ENCODE measurements around the gene FAM241B. TPM values are rescaled to one million over a fixed set of nuclear protein-coding genes. Genes with fewer than 3 reads are reported as not detected.

The FAM241B gene
- polyA plus RNA-seq, 1 of the 3 experiments (the other 2 are of a cell fraction) = 16.0 TPM

- TF ChIP-seq TAF1 (IDR thresholded peaks at IDR 0.05; ENCODE audit: borderline replicate concordance, low read depth, low read length) = no peak
- TF ChIP-seq CTCF (IDR thresholded peaks at IDR 0.05) = no peak
- no peak for TF ChIP-seq PBX3 (IDR thresholded peaks at IDR 0.05)
- no peak for TF ChIP-seq USF1 (IDR thresholded peaks at IDR 0.05; ENCODE audit: borderline replicate concordance, low read depth)
- no peak for TF ChIP-seq JUND (IDR thresholded peaks at IDR 0.05)
- TF ChIP-seq FOXM1 (IDR thresholded peaks at IDR 0.05; ENCODE audit: low read depth) = no peak
- TF ChIP-seq, protein P1, sequence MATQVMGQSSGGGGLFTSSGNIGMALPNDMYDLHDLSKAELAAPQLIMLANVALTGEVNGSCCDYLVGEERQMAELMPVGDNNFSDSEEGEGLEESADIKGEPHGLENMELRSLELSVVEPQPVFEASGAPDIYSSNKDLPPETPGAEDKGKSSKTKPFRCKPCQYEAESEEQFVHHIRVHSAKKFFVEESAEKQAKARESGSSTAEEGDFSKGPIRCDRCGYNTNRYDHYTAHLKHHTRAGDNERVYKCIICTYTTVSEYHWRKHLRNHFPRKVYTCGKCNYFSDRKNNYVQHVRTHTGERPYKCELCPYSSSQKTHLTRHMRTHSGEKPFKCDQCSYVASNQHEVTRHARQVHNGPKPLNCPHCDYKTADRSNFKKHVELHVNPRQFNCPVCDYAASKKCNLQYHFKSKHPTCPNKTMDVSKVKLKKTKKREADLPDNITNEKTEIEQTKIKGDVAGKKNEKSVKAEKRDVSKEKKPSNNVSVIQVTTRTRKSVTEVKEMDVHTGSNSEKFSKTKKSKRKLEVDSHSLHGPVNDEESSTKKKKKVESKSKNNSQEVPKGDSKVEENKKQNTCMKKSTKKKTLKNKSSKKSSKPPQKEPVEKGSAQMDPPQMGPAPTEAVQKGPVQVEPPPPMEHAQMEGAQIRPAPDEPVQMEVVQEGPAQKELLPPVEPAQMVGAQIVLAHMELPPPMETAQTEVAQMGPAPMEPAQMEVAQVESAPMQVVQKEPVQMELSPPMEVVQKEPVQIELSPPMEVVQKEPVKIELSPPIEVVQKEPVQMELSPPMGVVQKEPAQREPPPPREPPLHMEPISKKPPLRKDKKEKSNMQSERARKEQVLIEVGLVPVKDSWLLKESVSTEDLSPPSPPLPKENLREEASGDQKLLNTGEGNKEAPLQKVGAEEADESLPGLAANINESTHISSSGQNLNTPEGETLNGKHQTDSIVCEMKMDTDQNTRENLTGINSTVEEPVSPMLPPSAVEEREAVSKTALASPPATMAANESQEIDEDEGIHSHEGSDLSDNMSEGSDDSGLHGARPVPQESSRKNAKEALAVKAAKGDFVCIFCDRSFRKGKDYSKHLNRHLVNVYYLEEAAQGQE (IDR thresholded peaks at IDR 0.05; ENCODE audit: low read depth, low read length) = no peak
- no peak for TF ChIP-seq MXI1 (IDR thresholded peaks at IDR 0.05; ENCODE audit: low read depth, low read length)
- no peak for TF ChIP-seq GATA2 (CRISPR knock-in tag; IDR thresholded peaks at IDR 0.05)
- TF ChIP-seq RXRA (IDR thresholded peaks at IDR 0.05; ENCODE audit: borderline replicate concordance, low read depth) = no peak
- TF ChIP-seq FOSL2 (IDR thresholded peaks at IDR 0.05; ENCODE audit: borderline replicate concordance, low read depth) = no peak
- no peak for TF ChIP-seq POLR2AphosphoS5 (IDR thresholded peaks at IDR 0.05; ENCODE audit: low read depth, low read length)
- TF ChIP-seq TEAD4 (IDR thresholded peaks at IDR 0.05; ENCODE audit: borderline replicate concordance, insufficient read depth) = no peak
- no peak overlapping the region for H3K4me2 ChIP-seq
- H4K20me1 ChIP-seq (ENCODE audit: insufficient read depth) = no peaks in the 10 kb centered on the region
- WGBS (ENCODE audit: low lambda C conversion rate) = 53% methylated on average over 1 of the region's 1 CpG
- CTCF ChIA-PET = interaction anchor here (1.1 to 2.5 kb wide), 7 partner anchors 13 to 186 kb away, joined by 3 to 15 read pairs (median 4); partner anchors contain the start of gene FAM241B
- peaks cover 14% of the 10 kb centered on the region; the same call in 1 of the 2 replicates for H3K27me3 ChIP-seq (ENCODE audit: insufficient read depth)
- no peaks in the 10 kb centered on the region for H3K4me1 ChIP-seq (ENCODE audit: control insufficient read depth in 1 of 2, insufficient read depth in 2 of 2, low read depth in 1 of 2, low read length in 1 of 2)
- no peak overlapping the region for H3K4me3 ChIP-seq (ENCODE audit: low read depth in 2 of 2, low read length in 1 of 2)
- no peaks in the 10 kb centered on the region for H3K79me2 ChIP-seq (ENCODE audit: insufficient read depth)
- no peak overlapping the region for H3K27ac ChIP-seq (ENCODE audit: low read depth in 2 of 2, low read length in 1 of 2)
- no peak overlapping the region for H2AFZ ChIP-seq (ENCODE audit: low read depth)
- H3K9me2 ChIP-seq = no peaks in the 10 kb centered on the region
- no peak for DNase-seq
- no peak overlapping the region for H3K9ac ChIP-seq
- no peaks in the 10 kb centered on the region for H3K36me3 ChIP-seq (replicated peaks in 1 of 2; ENCODE audit: control insufficient read depth in 1 of 2, insufficient read depth in 2 of 2, low read length in 1 of 2)
- POLR2A ChIA-PET = no interaction called here
- H3K9me3 ChIP-seq = no peaks in the 10 kb centered on the region
- H3F3A ChIP-seq (replicated peaks; ENCODE audit: insufficient read depth) = no peaks in the 10 kb centered on the region
These were observed 15.9 kb upstream of the FAM241B start for GRCh38 chr10:69614130-69614529.

Measured in SK-N-SH (cell line).